ENCODE results near the gene MTHFD1L.

The MTHFD1L gene

DNA sequence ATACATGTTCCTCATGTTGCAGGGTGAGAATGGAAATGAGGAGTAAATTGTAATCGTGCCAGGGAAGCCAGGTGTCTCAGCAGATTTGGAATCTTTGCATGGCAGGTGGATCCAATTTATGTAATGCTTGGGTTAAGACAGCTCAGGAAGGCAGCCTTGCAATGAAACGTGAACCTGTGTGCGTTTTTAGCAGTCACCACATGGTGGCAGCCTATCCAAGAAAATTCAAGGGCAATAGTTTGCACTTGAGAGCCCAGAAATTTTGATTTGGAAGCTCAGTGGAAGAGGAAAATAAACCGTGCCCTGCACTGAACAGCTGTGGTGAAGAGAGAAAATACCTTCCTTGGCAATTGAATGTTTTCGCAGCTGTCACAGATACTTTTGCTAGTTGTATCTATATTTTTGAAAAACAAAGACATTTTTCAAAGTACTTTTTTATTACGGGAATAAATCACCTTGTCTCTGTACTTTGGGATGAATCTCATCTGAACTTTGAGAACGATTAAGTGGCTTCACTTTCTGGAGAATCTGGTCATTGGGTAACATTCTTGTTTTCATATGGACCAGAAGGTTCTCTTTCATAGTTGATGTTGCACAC is 26.5 kb downstream of the MTHFD1L start:
- Histone ChIP-seq H3K9me3 (ENCODE audit: control insufficient read depth, low read length) (no peaks in the 10 kb centered on the region), H3K27me3 (ENCODE audit: control insufficient read depth, insufficient read depth, low read length) (no peaks in the 10 kb centered on the region), H3K36me3 (ENCODE audit: control insufficient read depth, insufficient read depth, low read length) (no peaks in the 10 kb centered on the region), H3K9ac (ENCODE audit: low read length) (no peak overlapping the region), H3K4me3 (ENCODE audit: low read length) (no peak overlapping the region), H3K4me1 (ENCODE audit: control insufficient read depth, insufficient read depth, low read length) (peaks cover 13% of the 10 kb centered on the region)

DNA sequence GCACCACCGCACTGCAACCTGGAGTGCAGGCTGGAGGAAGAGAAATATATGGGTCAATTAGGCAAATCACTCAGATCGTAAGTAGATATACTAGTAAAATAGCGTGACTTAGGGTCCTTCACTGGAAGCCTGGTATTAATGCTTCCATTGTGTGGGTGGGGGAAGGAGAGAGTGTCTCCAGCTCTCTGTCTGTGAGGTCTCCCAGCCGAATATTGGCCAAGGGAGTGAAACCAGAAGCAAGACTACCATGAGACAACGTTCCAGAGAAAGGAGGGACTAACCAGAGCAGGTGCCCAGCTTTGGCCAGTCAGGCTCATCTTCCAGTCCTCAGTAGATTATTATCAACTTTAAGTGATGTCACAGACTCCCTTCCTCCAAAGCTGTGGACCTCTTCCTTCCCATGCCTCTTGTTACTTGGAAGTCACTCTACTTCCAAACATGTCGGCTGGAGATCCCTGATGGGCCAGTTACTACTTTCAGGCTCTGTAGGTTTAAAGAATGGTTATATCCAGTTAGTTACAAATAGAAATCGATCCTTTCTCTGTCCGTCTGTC is 28.8 kb downstream of the MTHFD1L start:
- Histone ChIP-seq H3K4me3 (ENCODE audit: low read length) (no peak overlapping the region), H3K9ac (ENCODE audit: low read length) (no peak overlapping the region), H3K9me3 (ENCODE audit: control insufficient read depth, low read length) (no peaks in the 10 kb centered on the region), H3K27me3 (ENCODE audit: control insufficient read depth, insufficient read depth, low read length) (no peaks in the 10 kb centered on the region), H3K36me3 (ENCODE audit: control insufficient read depth, insufficient read depth, low read length) (no peaks in the 10 kb centered on the region), H3K4me1 (ENCODE audit: control insufficient read depth, insufficient read depth, low read length) (peaks cover 13% of the 10 kb centered on the region)

DNA sequence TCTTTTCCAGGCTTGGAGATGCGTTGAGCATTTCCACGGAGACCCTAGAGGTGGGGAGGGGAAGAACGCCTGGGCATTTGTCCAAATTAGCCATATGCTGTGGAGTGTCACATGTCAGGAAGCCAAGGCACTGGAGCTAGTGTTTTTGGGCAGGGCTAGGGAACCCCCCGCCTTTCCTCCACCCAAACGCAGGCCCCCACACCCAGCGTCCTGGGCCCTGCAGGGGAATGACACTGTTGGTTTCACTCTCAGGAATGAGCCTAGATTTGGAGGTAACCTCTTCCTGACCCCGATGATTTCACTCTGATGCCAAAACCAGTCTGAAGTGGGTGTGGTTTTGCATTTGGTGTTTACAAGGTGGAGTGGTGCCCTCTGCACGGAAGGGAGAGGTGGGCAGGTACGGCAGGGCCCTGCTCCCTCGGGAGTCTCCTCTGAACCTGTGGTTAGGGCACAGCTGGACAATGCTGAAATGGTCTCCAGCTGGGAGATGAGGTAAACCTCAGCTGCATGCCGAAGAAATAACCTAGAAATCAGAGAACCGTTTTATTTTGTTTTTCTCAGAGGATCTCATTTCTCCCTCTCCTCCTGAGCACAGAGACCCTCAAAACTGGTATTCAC is 29.5 kb downstream of the MTHFD1L start:
- Histone ChIP-seq H3K36me3 (ENCODE audit: control insufficient read depth, insufficient read depth, low read length) (no peaks in the 10 kb centered on the region), H3K27me3 (ENCODE audit: control insufficient read depth, insufficient read depth, low read length) (no peaks in the 10 kb centered on the region), H3K4me3 (ENCODE audit: low read length) (no peak overlapping the region), H3K9me3 (ENCODE audit: control insufficient read depth, low read length) (no peaks in the 10 kb centered on the region), H3K4me1 (ENCODE audit: control insufficient read depth, insufficient read depth, low read length) (peaks cover 13% of the 10 kb centered on the region), H3K9ac (ENCODE audit: low read length) (no peak overlapping the region)

DNA sequence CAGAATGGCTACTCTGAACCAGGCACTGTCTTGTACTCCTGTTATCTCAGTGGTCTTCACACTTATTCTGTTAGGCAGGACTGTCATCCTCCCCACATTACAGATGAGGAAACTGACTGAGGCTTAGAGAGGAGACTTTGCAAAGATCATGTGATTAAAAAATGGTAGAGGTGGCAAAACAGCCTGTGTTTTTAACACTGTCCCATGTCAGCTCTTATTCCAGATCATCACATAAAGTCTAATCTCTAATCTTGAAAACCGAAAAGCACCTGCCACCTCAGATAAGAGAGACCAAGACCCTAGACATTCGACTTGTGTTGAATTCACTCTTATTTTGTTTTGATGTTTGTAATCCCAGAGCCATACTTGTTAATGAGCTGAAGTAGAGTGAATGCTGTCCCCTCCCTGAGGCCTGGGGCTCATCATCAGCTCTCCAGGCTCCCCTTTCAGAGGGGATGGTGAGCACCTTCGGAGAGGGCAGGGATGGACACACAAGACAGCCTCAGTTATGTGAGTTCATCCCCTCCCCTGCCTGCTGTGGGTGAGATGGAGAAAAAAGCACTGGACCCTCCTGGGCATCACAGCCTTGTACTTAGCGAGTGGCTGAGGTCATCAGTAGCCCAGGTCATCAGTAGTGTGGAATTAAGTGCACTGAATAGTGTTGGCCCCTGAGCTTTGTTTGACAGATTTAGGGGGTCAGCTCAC is 30.6 kb downstream of the MTHFD1L start:
- H3K4me3 ChIP-seq (ENCODE audit: low read length) = no peak overlapping the region
- no peaks in the 10 kb centered on the region for H3K27me3 ChIP-seq (ENCODE audit: control insufficient read depth, insufficient read depth, low read length)
- no peaks in the 10 kb centered on the region for H3K36me3 ChIP-seq (ENCODE audit: control insufficient read depth, insufficient read depth, low read length)
- no peak overlapping the region for H3K9ac ChIP-seq (ENCODE audit: low read length)
- no peaks in the 10 kb centered on the region for H3K9me3 ChIP-seq (ENCODE audit: control insufficient read depth, low read length)
- peaks cover 13% of the 10 kb centered on the region for H3K4me1 ChIP-seq (ENCODE audit: control insufficient read depth, insufficient read depth, low read length)

DNA sequence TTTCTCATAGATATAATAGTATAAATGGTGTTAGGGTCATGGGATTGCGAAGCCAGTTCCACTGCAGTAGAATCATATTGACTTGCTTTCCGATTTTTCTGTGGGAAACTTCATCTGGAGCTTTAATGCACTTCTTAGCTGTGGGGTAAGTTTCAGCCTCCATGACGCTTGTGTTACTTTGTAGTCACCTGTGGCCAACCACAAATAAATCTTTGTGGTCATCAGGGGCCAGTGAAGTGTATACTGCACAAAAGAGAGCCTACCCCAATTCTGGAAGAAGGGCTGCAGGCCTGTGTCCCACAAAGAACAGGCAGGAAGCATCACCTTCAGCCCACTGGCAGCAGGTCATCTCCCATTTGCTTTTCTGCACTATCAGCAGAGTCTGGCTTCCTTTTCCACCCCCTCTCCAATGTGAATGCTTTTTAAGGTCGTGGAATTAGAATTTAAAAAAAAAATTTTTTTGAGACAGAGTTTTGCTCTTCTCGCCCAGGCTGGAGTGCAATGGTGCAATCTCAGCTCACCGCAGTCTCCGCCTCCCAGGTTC is 32.0 kb downstream of the MTHFD1L start:
- no peaks in the 10 kb centered on the region for H3K36me3 ChIP-seq (ENCODE audit: control insufficient read depth, insufficient read depth, low read length)
- H3K4me3 ChIP-seq (ENCODE audit: low read length) = no peak overlapping the region
- no peak overlapping the region for H3K9ac ChIP-seq (ENCODE audit: low read length)

DNA sequence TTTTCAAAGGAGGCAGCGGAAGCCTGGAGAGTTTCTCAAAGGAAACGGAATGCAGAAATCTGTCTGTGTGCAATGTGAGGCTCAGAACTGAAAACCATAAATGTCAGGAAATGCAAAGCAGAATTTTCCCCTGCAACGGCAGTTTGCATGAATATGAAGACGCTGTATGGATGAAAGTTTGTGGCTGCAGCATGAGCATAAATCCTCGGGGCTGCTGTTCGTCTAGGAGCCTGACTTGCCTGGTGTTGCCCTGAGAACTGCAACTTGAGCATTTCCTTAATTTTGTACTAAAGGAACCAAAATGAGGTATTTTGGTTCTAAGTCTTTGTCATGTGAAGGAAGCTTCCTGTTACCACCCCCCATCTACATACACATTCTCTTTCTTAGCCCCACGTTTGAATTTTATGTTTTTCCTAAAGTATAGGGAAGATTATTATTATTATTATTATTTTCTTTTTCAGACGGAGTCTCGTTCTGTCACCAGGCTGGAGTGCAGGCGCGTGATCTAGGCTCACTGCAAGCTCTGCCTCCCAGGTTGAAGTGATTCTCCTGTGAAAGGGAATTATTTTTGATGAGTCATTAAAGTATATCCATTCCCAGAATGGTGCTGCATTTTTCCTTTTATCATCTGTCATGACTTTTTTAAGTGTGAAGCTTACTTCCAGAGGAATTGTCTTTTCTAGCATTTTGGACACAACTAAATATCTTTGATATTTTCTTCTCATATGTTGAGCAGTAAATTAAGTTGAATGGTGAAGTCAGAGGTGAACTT is 33.1 kb downstream of the MTHFD1L start:
- no peak overlapping the region for H3K9ac ChIP-seq (ENCODE audit: low read length)
- no peaks in the 10 kb centered on the region for H3K36me3 ChIP-seq (ENCODE audit: control insufficient read depth, insufficient read depth, low read length)
- no peaks in the 10 kb centered on the region for H3K27me3 ChIP-seq (ENCODE audit: control insufficient read depth, insufficient read depth, low read length)
- H3K4me3 ChIP-seq (ENCODE audit: low read length) = no peak overlapping the region
- no peaks in the 10 kb centered on the region for H3K9me3 ChIP-seq (ENCODE audit: control insufficient read depth, low read length)
- peaks cover 13% of the 10 kb centered on the region for H3K4me1 ChIP-seq (ENCODE audit: control insufficient read depth, insufficient read depth, low read length)

More for the DNA sequence above, 32.0 kb downstream of the MTHFD1L start:
- Histone ChIP-seq H3K27me3 (ENCODE audit: control insufficient read depth, insufficient read depth, low read length) (no peaks in the 10 kb centered on the region), H3K9me3 (ENCODE audit: control insufficient read depth, low read length) (no peaks in the 10 kb centered on the region), H3K4me1 (ENCODE audit: control insufficient read depth, insufficient read depth, low read length) (peaks cover 13% of the 10 kb centered on the region)

DNA sequence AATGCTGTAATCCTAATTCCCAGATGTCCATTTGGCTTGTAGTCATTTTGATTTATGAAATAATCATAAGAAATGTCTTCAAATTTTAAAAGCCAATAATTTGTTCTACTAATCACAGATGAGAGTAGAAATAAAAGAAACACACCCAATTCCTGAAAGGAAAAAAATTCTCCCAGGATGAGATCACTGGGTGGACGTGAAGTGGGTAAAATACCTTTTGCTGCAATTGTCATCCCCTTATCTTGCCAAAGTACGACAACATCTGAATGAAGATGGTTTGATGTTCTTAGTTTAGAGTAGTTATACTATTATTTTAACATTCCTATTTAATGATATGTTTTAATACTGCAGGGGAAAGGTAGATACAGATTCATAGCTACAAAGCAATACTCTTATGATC is 33.7 kb downstream of the MTHFD1L start:
- Histone ChIP-seq H3K9ac (ENCODE audit: low read length) (no peak overlapping the region), H3K36me3 (ENCODE audit: control insufficient read depth, insufficient read depth, low read length) (no peaks in the 10 kb centered on the region), H3K9me3 (ENCODE audit: control insufficient read depth, low read length) (no peaks in the 10 kb centered on the region), H3K4me1 (ENCODE audit: control insufficient read depth, insufficient read depth, low read length) (peaks cover 13% of the 10 kb centered on the region), H3K4me3 (ENCODE audit: low read length) (no peak overlapping the region), H3K27me3 (ENCODE audit: control insufficient read depth, insufficient read depth, low read length) (no peaks in the 10 kb centered on the region)

DNA sequence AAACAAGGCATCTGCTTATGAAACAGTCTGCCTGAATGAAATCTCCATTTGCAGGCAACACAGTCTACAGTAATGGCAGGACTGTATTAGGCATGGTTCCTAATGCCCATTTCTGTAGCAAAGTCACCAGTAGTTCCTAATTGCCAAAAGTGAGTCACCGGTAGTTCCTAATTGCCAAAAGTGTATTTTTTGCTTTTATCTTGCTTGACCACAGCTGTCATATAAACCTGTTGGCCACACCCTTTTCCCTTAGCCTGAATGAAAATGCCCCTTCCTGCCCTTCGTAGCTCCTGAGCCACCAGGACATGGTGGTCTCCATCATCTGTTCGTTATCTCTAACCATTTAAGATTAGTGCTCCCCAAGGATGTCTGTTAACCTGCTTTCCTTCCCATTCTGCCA is 34.5 kb downstream of the MTHFD1L start:
- Histone ChIP-seq H3K4me1 (ENCODE audit: control insufficient read depth, insufficient read depth, low read length) (peaks cover 7% of the 10 kb centered on the region), H3K27me3 (ENCODE audit: control insufficient read depth, insufficient read depth, low read length) (no peaks in the 10 kb centered on the region), H3K9ac (ENCODE audit: low read length) (no peak overlapping the region), H3K36me3 (ENCODE audit: control insufficient read depth, insufficient read depth, low read length) (no peaks in the 10 kb centered on the region), H3K9me3 (ENCODE audit: control insufficient read depth, low read length) (no peaks in the 10 kb centered on the region), H3K4me3 (ENCODE audit: low read length) (no peak overlapping the region)

DNA sequence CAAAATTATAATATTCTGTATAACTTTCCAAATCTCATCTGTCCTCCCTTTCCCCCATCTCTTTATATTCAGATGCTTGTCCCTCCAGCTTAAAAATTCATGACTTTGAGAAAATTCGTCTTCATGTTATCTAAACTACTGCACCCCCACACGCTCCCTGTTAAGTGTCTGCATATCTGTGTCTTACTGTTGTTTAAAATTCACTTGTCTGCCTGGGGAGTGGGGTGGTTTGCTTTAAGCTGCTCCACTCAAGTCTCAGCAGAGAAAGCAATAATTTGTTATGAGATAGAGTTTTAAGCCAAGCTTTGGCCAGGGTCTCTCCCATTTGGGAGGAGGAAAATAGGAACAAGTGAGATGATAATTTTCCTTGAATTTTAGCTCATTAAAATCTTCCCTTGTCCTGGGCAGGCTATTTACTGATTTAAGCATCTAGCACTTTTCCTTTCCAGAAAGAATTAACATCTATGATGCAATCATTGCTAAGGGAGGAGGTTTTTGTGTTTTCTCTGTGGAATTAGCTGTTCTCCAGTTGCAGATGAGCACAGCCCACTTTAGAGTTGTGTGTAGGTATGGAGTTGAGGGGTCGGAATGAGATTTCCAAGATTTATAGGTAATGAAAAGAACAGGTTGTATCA is 36.8 kb downstream of the MTHFD1L start:
- H3K36me3 ChIP-seq (ENCODE audit: control insufficient read depth, insufficient read depth, low read length) = no peaks in the 10 kb centered on the region
- H3K4me1 ChIP-seq (ENCODE audit: control insufficient read depth, insufficient read depth, low read length) = no peaks in the 10 kb centered on the region
- H3K9ac ChIP-seq (ENCODE audit: low read length) = no peak overlapping the region
- no peaks in the 10 kb centered on the region for H3K27me3 ChIP-seq (ENCODE audit: control insufficient read depth, insufficient read depth, low read length)
- no peaks in the 10 kb centered on the region for H3K9me3 ChIP-seq (ENCODE audit: control insufficient read depth, low read length)
- no peak overlapping the region for H3K4me3 ChIP-seq (ENCODE audit: low read length)

DNA sequence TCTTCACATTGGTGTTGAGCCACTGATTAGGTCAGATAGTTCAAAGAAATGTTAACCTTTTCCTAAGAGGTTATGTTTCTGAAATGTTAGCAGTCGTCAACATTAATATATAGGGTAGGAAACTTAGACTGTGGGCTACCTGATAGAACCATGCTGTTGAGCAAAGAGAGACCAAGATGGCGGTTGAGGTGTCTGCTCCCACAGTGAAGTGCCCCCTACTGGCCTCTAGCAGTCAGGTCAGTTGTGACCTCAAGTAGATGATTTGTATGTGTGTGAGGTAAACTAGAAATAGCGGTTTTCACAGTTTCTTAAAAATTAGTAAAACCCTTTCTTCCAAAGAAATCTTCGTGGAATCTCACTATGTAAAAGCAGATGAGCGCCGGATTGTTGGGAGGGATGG is 40.3 kb downstream of the MTHFD1L start:
- no peak overlapping the region for H3K4me3 ChIP-seq (ENCODE audit: low read length)
- no peak overlapping the region for H3K9ac ChIP-seq (ENCODE audit: low read length)
- H3K36me3 ChIP-seq (ENCODE audit: control insufficient read depth, insufficient read depth, low read length) = no peaks in the 10 kb centered on the region
- H3K9me3 ChIP-seq (ENCODE audit: control insufficient read depth, low read length) = no peaks in the 10 kb centered on the region
- H3K4me1 ChIP-seq (ENCODE audit: control insufficient read depth, insufficient read depth, low read length) = no peaks in the 10 kb centered on the region
- no peaks in the 10 kb centered on the region for H3K27me3 ChIP-seq (ENCODE audit: control insufficient read depth, insufficient read depth, low read length)

DNA sequence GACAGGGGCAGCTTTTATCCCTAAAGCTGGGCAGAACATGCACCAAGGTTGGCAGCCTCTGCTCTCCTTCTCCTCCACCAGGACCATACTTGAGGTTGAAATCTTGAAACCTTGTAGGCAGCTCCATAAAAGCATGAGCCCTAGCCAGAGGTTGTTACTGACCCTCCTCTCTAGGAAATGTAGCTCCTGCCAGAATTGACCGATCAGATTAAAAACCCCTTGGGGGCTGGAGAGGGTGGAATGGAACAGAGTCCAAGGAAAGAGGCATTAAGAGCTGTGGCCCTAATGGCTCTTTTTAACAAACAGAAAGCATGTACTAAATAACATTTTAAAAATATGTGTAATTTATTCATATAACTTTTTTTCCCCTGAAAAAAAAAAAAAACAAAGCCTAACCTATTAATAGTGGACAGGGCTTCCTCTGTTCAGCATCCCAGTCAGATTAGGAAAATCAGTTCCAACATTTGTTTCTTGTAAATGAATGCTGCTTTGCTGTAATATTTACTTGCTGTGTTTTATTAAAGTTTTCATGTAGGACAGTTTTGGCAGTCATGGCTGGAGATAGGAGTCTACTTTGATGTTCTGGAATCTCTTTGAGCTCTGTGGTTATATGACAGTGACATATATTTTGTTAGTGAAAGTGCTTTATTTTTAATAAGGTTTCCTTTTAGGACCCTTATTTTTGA is 41.3 kb downstream of the MTHFD1L start:
- Histone ChIP-seq H3K36me3 (ENCODE audit: control insufficient read depth, insufficient read depth, low read length) (no peaks in the 10 kb centered on the region), H3K9me3 (ENCODE audit: control insufficient read depth, low read length) (no peaks in the 10 kb centered on the region), H3K4me3 (ENCODE audit: low read length) (no peak overlapping the region), H3K27me3 (ENCODE audit: control insufficient read depth, insufficient read depth, low read length) (no peaks in the 10 kb centered on the region), H3K4me1 (ENCODE audit: control insufficient read depth, insufficient read depth, low read length) (no peaks in the 10 kb centered on the region), H3K9ac (ENCODE audit: low read length) (no peak overlapping the region)
